ENCODE data around the gene LTO1.

- TF ChIP-seq, protein P1, sequence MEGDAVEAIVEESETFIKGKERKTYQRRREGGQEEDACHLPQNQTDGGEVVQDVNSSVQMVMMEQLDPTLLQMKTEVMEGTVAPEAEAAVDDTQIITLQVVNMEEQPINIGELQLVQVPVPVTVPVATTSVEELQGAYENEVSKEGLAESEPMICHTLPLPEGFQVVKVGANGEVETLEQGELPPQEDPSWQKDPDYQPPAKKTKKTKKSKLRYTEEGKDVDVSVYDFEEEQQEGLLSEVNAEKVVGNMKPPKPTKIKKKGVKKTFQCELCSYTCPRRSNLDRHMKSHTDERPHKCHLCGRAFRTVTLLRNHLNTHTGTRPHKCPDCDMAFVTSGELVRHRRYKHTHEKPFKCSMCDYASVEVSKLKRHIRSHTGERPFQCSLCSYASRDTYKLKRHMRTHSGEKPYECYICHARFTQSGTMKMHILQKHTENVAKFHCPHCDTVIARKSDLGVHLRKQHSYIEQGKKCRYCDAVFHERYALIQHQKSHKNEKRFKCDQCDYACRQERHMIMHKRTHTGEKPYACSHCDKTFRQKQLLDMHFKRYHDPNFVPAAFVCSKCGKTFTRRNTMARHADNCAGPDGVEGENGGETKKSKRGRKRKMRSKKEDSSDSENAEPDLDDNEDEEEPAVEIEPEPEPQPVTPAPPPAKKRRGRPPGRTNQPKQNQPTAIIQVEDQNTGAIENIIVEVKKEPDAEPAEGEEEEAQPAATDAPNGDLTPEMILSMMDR (IDR thresholded peaks at IDR 0.05 in 8 of 11, conservative IDR thresholded peaks at IDR 0.05 in 3 of 11), result no peak
- no peak for TF ChIP-seq POLR2A (IDR thresholded peaks at IDR 0.05)
Measured at GRCh38 chr11:69649576-69649900, 25.6 kb downstream of the LTO1 start.

All from spleen (tissue), 7 donors.